ENCODE measurements around the gene PDE11A.

DNA sequence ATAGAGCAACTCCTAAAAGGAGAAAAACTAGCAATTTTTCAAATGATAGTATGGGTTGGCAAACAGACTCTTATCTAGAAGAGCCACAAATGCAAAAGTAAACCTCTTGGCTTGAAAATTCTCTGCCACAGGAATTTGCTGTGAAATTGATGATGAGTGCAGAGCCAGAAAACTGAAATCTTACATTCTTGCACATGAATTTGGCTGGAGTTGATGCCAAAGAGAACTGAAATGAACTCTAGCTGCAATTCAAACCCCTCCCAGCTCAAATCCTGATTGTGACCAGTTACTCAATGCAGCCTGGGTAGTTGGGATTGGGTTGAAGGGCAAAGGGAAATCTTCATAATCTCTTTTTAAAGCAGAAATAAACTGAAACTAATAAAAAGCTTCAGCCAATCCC, 266.6 kb downstream of the PDE11A start:
- TF ChIP-seq CTCF (IDR thresholded peaks at IDR 0.05; ENCODE audit: borderline replicate concordance, extremely low read depth, low read length, poor library complexity, severe bottlenecking) (no peak), EZH2 (IDR thresholded peaks at IDR 0.05; ENCODE audit: borderline replicate concordance, low read depth, low read length, severe bottlenecking) (no peak)

Data from DND-41 (cell line).